C4-2B (cell line): ENCODE measurements around the gene GRM4.

Experiments used
- H3K27ac ChIP-seq: fragments of 450-650 bp; 2 replicates; pipeline ENCODE4 v1.5.1; 2017
- CTCF ChIP-seq: fragments of 450-650 bp; conservative IDR thresholded peaks from 2 replicates; pipeline ENCODE4 v1.5.1; 2017; ENCODE audit warnings: mild to moderate bottlenecking
- ZFX ChIP-seq: fragments of 450-650 bp; IDR thresholded peaks from 2 replicates; pipeline ENCODE4 v1.6.1; 2017

Gene GRM4

GRCh38 chr6:34154668-34155447 is 9.0 kb upstream of the GRM4 start:
- no peak overlapping the region for H3K27ac ChIP-seq
- TF ChIP-seq CTCF: peak; percentile 99
- TF ChIP-seq ZFX: no peak

GRCh38 chr6:34152806-34153520 is 7.1 kb upstream of the GRM4 start:
- TF ChIP-seq ZFX (no peak), CTCF (no peak)
- no peak overlapping the region for H3K27ac ChIP-seq

GRCh38 chr6:34152042-34152524 is 6.2 kb upstream of the GRM4 start:
- no peak overlapping the region for H3K27ac ChIP-seq
- TF ChIP-seq CTCF (no peak), ZFX (no peak)

GRCh38 chr6:34151321-34152041 is 5.6 kb upstream of the GRM4 start:
- no peak overlapping the region for H3K27ac ChIP-seq
- TF ChIP-seq CTCF: no peak
- no peak for TF ChIP-seq ZFX

GRCh38 chr6:34150766-34151165 is 4.9 kb upstream of the GRM4 start:
- no peak overlapping the region for H3K27ac ChIP-seq
- TF ChIP-seq CTCF (no peak), ZFX (no peak)

- no peak overlapping the region for H3K27ac ChIP-seq
- TF ChIP-seq CTCF: no peak
- no peak for TF ChIP-seq ZFX
Measured at GRCh38 chr6:34149831-34150400, 4.0 kb upstream of the GRM4 start.
